Smooth muscle cell (in vitro differentiated cells): ENCODE measurements around the gene TSC2. TPM values are rescaled to one million over a fixed set of nuclear protein-coding genes. Genes with fewer than 3 reads are reported as not detected.

Experiments
- DNase-seq: peaks from one replicate; lab custom pipeline; 2025; ENCODE audit not compliant: unreplicated experiment; lab: John Stamatoyannopoulos, UW
- H2AFZ ChIP-seq: fragments of 200-600 bp; sonication (generic); 2 replicates; pipeline ENCODE4 v1.6.0; 2016; ENCODE audit warnings: antibody characterized with exemption, low read depth, mild to moderate bottlenecking
- H3F3A ChIP-seq: fragments of 200-600 bp; sonication (generic); 2 replicates; pipeline ENCODE4 v1.6.0; 2017; ENCODE audit warnings: antibody characterized with exemption, low read depth
- H3K27ac ChIP-seq: fragments of 200-600 bp; sonication (generic); 2 replicates; pipeline ENCODE4 v1.5.1; 2016; ENCODE audit warnings: low read depth, mild to moderate bottlenecking
- H3K27me3 ChIP-seq: fragments of 200-600 bp; sonication (generic); 2 replicates; pipeline ENCODE4 v1.6.1; 2016; ENCODE audit warnings: low read depth, mild to moderate bottlenecking
- H3K36me3 ChIP-seq: fragments of 200-600 bp; sonication (generic); 2 replicates; pipeline ENCODE4 v1.5.1; 2016; ENCODE audit warnings: low read depth
- H3K4me1 ChIP-seq: fragments of 200-600 bp; sonication (generic); 2 replicates; pipeline ENCODE4 v1.5.1; 2016; ENCODE audit warnings: low read depth
- H3K4me2 ChIP-seq: fragments of 200-600 bp; sonication (generic); 2 replicates; pipeline ENCODE4 v1.6.0; 2016; ENCODE audit warnings: mild to moderate bottlenecking
- H3K4me3 ChIP-seq: fragments of 200-600 bp; sonication (generic); 2 replicates; pipeline ENCODE4 v1.5.1; 2016; ENCODE audit warnings: mild to moderate bottlenecking
- H3K79me2 ChIP-seq: fragments of 200-600 bp; sonication (generic); 2 replicates; pipeline ENCODE4 v1.6.0; 2016; ENCODE audit warnings: low read depth, mild to moderate bottlenecking
- H3K9ac ChIP-seq: fragments of 200-600 bp; sonication (generic); 2 replicates; pipeline ENCODE4 v1.6.0; 2016; ENCODE audit warnings: low read depth
- H3K9me3 ChIP-seq: fragments of 200-600 bp; sonication (generic); replicated peaks from 2 replicates; pipeline ENCODE4 v1.5.1; 2016; ENCODE audit warnings: low read depth
- H4K20me1 ChIP-seq: fragments of 200-600 bp; sonication (generic); 2 replicates; pipeline ENCODE4 v1.6.0; 2016; ENCODE audit warnings: low read depth
- CTCF ChIP-seq: fragments of 200-600 bp; sonication (generic); IDR thresholded peaks from 2 replicates; pipeline ENCODE4 v1.5.1; 2017; ENCODE audit warnings: borderline replicate concordance, mild to moderate bottlenecking, antibody characterized with exemption; ENCODE audit not compliant: insufficient read depth, poor library complexity, severe bottlenecking
- WGBS: methylation state at CpG from one replicate; pipeline ENCODE4 v1.1.7; 2016; ENCODE audit warnings: low lambda C conversion rate; 5-methylcytosine and 5-hydroxymethylcytosine counted together
- polyA plus RNA-seq: library from polyadenylated mRNA; unstranded; fragments of >200 nt; fragmentation: Nextera tagmentation; extraction: Ambion mirVana; gene quantifications from 2 replicates; pipeline ENCODE4 v1.2.1, GENCODE V29; 2016
- total RNA-seq: library from RNA; depleted of rRNA; stranded (reverse); fragments of >200 nt; gene quantifications from 2 replicates; pipeline ENCODE4 v1.2.3, GENCODE V29; 2014

The TSC2 gene
- total and polyA plus RNA-seq, 2 experiments from 2014 or later, result 64.5 to 74.7 TPM

GRCh38 chr16:2002406-2003230, 45.2 kb upstream of the TSC2 start:
- Histone ChIP-seq H3K79me2 (peaks cover 48% of the 10 kb centered on the region), H4K20me1 (peaks cover 73% of the 10 kb centered on the region), H3K9me3 (no peaks in the 10 kb centered on the region), H3K4me2 (no peak overlapping the region), H3K4me1 (peaks cover 7% of the 10 kb centered on the region), H3K9ac (no peak overlapping the region), H3K4me3 (no peak overlapping the region), H3K27me3 (no peaks in the 10 kb centered on the region), H2AFZ (no peak overlapping the region), H3F3A (no peaks in the 10 kb centered on the region), H3K27ac (no peak overlapping the region), H3K36me3 (no peaks in the 10 kb centered on the region)
- no peak for TF ChIP-seq CTCF
- WGBS, result 96% methylated on average over 42 of the region's 47 CpGs
- DNase-seq, result no peak

- no peaks in the 10 kb centered on the region for H3F3A ChIP-seq
- H3K9me3 ChIP-seq, result no peaks in the 10 kb centered on the region
- H3K4me3 ChIP-seq, result no peak overlapping the region
- H3K79me2 ChIP-seq, result peaks cover 55% of the 10 kb centered on the region
- H3K4me1 ChIP-seq, result peaks cover 15% of the 10 kb centered on the region
- H3K36me3 ChIP-seq, result no peaks in the 10 kb centered on the region
- H2AFZ ChIP-seq, result no peak overlapping the region
- 84% methylated on average over 8 of the region's 8 CpGs for WGBS
- no peak overlapping the region for H3K9ac ChIP-seq
- peaks cover 80% of the 10 kb centered on the region for H4K20me1 ChIP-seq
- no peak for TF ChIP-seq CTCF
- no peaks in the 10 kb centered on the region for H3K27me3 ChIP-seq
- no peak overlapping the region for H3K4me2 ChIP-seq
- no peak for DNase-seq
- H3K27ac ChIP-seq, result no peak overlapping the region
Measured at GRCh38 chr16:2003231-2003826, 44.5 kb upstream of the TSC2 start.

GRCh38 chr16:2003827-2004641, 43.8 kb upstream of the TSC2 start:
- peaks cover 62% of the 10 kb centered on the region for H3K79me2 ChIP-seq
- peaks cover 87% of the 10 kb centered on the region for H4K20me1 ChIP-seq
- peak; percentile 92 for TF ChIP-seq CTCF
- peak overlapping the region; percentile 77 for H3K4me2 ChIP-seq
- peaks cover 19% of the 10 kb centered on the region for H3K4me1 ChIP-seq
- H3K9ac ChIP-seq, result no peak overlapping the region
- H3K27ac ChIP-seq, result no peak overlapping the region
- H3K9me3 ChIP-seq, result no peaks in the 10 kb centered on the region
- no peaks in the 10 kb centered on the region for H3K27me3 ChIP-seq
- DNase-seq, result peak; percentile 67
- H3K4me3 ChIP-seq, result no peak overlapping the region
- 35% methylated on average over 36 of the region's 36 CpGs for WGBS
- no peak overlapping the region for H2AFZ ChIP-seq
- no peaks in the 10 kb centered on the region for H3F3A ChIP-seq
- H3K36me3 ChIP-seq, result no peaks in the 10 kb centered on the region
